ENCODE data around the gene CHRNE.

GRCh38 chr17:4903051-4903818 is at the start of gene CHRNE:
- peak; percentile 70 to 84 (median 76) for TF ChIP-seq CTCF (IDR thresholded peaks at IDR 0.05)
- no peak for TF ChIP-seq POLR2A (IDR thresholded peaks at IDR 0.05)
